GM23338 (cell line): ENCODE results near the gene GRID1.

Source experiments
- CTCF ChIP-seq, 2 experiments: fragments of 200-600 bp in 1 of 2; sonication (generic) in 1 of 2; conservative IDR thresholded peaks; 2 replicates each; pipeline versions ENCODE4 v1.5.1 to v1.6.1; 2016 to 2017; ENCODE audit warnings: antibody characterized with exemption in 2 of 2, low read depth in 2 of 2, mild to moderate bottlenecking in 2 of 2, moderate library complexity in 1 of 2
- EZH2phosphoT487 ChIP-seq: fragments of 200-600 bp; sonication (generic); IDR thresholded peaks from one replicate; pipeline ENCODE4 v1.8.1; 2018; ENCODE audit warnings: antibody characterized with exemption; ENCODE audit not compliant: unreplicated experiment
- POLR2AphosphoS5 ChIP-seq: IDR thresholded peaks from 2 replicates; pipeline ENCODE4 v1.6.1; 2016; ENCODE audit warnings: antibody characterized with exemption, low read depth
- REST ChIP-seq: IDR thresholded peaks from one replicate; pipeline ENCODE4 v1.6.1; 2018; ENCODE audit warnings: antibody characterized with exemption; ENCODE audit not compliant: unreplicated experiment

- TF ChIP-seq CTCF (conservative IDR thresholded peaks at IDR 0.05; ENCODE audit: low read depth in 2 of 2) (no peak), POLR2AphosphoS5 (no peak), REST (no peak), EZH2phosphoT487 (no peak)
These were observed 315.0 kb downstream of the GRID1 start for GRCh38 chr10:86051586-86051985.
